ENCODE data around the gene CAMKV.
A peak's percentile ranks its signal among the peaks of the same experiment; 100 is the strongest.

GRCh38 chr3:49906073-49906743 lies 36.5 kb upstream of the CAMKV start:
- TF ChIP-seq POLR2A (IDR thresholded peaks at IDR 0.05) = no peak
- peak; percentile 45 to 70 (median 53) for TF ChIP-seq CTCF (IDR thresholded peaks at IDR 0.05)

Measured in body of pancreas (tissue), 4 donors.